Right kidney (tissue), 9 donors: ENCODE results near the gene SRXN1.
"Not testable (repeated sequence)": the region's sequence is repeated elsewhere in the genome, so short reads cannot be mapped to it uniquely, and the experiment has no call there.

Source experiments
- DNase-seq: peaks from one replicate; pipeline ENCODE4 v3.0.0-alpha.2; 2016
- long read RNA-seq, 8 donors: transcript quantifications; one replicate each; lab custom pipeline, GENCODE V29; 2026

The SRXN1 gene
- long read RNA-seq, donor 1, transcript SRXN1-201 (2 exons, 2,698 nt), result major isoform, 7 of 7 reads
- long read RNA-seq, donor 1, partial matches to known transcripts, result 0 of 7 reads
- long read RNA-seq, donor 1, other reads (novel, unspliced or antisense), result 0 of 7 reads
- long read RNA-seq, donor 2, transcript SRXN1-201 (2 exons, 2,698 nt), result major isoform, 9 of 9 reads
- long read RNA-seq, donor 2, partial matches to known transcripts, result 0 of 9 reads
- long read RNA-seq, donor 2, other reads (novel, unspliced or antisense), result 0 of 9 reads
- long read RNA-seq, donor 3, transcript SRXN1-201 (2 exons, 2,698 nt), result major isoform, 7 of 7 reads
- long read RNA-seq, donor 3, partial matches to known transcripts, result 0 of 7 reads
- long read RNA-seq, donor 3, other reads (novel, unspliced or antisense), result 0 of 7 reads
- long read RNA-seq, donor 4, partial matches to known transcripts, result 0 of 2 reads
- long read RNA-seq, donor 4, other reads (novel, unspliced or antisense), result 0 of 2 reads
- long read RNA-seq, donor 5, transcript SRXN1-201 (2 exons, 2,698 nt), result major isoform, 11 of 11 reads
- long read RNA-seq, donor 5, partial matches to known transcripts, result 0 of 11 reads
- long read RNA-seq, donor 5, other reads (novel, unspliced or antisense), result 0 of 11 reads
- long read RNA-seq, donor 6, transcript SRXN1-201 (2 exons, 2,698 nt), result major isoform, 11 of 11 reads
- long read RNA-seq, donor 6, partial matches to known transcripts, result 0 of 11 reads
- long read RNA-seq, donor 6, other reads (novel, unspliced or antisense), result 0 of 11 reads
- long read RNA-seq, donor 7, transcript SRXN1-201 (2 exons, 2,698 nt), result major isoform, 12 of 12 reads
- long read RNA-seq, donor 7, partial matches to known transcripts, result 0 of 12 reads
- long read RNA-seq, donor 7, other reads (novel, unspliced or antisense), result 0 of 12 reads
- long read RNA-seq, donor 8, transcript SRXN1-201 (2 exons, 2,698 nt), result major isoform, 8 of 8 reads
- long read RNA-seq, donor 8, partial matches to known transcripts, result 0 of 8 reads
- long read RNA-seq, donor 8, other reads (novel, unspliced or antisense), result 0 of 8 reads

DNA sequence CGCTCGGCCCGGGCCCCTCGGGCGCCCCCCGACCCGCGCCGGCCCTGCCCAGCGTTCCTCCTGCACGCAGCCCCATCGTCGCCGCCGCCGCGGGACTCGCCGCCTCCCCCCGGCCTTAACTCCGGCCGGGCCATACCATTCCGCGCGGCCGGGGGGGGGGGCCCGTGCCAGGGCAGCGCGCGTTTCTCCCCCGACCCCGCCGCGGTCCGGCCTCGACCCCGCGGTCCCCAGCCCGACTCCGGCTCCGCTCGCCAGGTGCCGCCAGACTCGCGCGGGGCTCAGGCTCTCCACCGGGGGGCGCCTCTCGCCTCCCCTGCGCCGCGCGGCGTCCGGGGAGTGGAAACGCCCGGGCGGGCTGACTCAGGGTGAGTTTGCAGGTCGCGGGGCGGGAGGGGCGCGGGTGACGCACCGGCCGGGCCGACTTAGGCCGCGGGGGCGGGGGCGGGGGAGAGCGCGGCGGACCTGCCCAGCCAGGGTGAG, at the start of gene SRXN1:
Gene SRXN1, minus strand, starts transcription at position 91 of the 480 bp plus-strand sequence. Its CDS starts 15 bp downstream, at position 76.
- peak; percentile 79 for DNase-seq

DNA sequence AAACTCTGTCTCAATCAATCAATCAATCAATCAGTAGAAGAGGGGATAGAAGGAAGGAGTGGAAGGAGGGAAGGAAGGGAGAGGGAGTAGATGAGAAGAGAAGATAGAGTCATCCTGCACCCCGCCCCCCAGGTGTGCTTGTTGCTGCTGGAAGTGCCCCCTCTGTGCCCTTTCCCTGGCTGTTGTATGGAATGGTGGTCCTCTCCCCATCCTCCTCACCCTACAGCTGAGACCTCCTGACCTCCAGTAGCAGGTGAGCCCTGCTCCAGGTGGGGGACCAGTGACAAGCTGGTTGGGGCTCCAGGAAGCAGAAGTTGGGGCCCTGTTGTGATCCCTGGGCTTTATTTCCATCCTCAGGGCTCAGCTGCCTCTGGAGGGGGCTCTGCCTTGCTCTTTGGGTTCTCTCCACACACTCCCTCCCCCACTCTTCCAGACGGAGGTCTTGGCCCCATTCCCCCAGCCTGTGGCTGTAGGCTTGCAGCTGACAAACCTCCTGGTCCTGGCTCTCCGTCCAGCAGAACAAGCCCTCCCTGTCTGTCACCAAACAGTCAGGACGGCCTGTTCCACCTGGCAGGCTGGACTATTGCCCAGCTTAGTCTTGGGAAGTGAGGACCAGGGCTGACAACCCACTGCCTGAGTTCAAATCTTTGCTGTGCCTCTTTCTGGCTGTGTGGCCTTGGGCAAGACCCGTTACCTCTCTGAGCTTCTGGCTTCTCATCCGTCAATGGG, 48.6 kb upstream of the SRXN1 start:
- no peak for DNase-seq

DNA sequence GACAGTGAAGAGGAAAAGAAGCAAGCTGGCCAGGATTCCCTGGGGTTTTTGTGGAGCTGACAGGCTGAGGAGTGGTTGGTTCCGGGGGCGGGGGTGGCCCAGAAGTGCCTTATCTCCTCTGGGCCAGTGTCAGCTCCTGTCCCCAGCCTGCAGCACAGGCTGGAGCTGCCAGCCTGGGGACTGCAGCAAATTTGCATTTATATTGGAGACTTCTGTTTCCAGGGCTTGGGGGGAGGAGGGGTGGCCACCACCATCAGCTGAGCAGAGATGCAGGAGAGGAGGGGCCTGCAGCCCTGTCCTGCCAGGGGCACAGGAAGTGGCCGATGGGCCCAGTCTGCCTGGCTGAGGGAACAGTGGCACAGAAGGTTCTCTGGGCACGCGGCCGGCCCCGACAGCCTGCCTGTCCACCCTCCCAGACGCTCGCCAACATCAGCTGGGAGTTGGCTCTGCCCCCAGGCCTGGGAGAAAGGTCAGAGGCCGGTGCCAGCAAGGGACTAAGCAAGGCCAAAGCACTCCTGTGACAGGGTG, 46.9 kb upstream of the SRXN1 start:
- peak; percentile 23 for DNase-seq

DNA sequence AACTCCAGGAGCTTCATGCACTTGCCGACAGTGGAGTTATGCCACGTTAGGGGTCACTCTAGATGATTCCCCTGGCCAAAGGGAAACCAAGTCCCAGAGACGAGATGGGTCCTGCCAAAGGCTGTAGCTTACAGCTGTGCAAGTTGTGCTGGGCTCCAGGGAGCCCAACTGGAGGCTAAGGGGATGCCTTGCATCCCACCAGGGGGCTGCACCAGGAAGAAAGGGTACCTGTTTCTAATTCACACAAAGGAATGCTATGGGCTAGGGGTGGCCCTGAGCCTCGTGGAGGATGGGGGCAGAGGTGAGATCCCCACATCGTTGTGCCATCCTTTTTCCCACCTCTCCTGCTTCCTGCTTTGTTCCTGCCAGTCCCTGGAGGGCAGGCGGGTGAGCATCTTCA, 46.3 kb upstream of the SRXN1 start:
- no peak for DNase-seq

DNA sequence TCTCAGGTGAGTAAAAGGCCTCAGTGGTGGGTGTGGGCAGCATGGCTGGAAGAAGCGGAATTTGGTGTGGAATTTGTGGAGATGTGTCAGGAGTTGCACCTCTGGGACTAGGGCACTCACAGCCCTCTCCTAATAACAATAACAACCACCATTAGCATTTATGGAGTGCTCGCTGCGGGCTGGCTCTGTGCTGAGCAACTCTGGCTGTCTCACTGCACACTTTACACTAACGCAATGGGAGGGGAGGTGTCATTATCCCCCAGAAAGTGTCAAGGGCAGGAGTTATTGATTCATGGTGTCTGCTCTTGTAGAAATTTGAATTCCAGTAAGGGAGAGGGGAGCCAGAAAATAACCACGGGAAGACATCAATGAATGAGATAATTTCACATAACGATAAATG, 45.3 kb upstream of the SRXN1 start:
- DNase-seq, result no peak

DNA sequence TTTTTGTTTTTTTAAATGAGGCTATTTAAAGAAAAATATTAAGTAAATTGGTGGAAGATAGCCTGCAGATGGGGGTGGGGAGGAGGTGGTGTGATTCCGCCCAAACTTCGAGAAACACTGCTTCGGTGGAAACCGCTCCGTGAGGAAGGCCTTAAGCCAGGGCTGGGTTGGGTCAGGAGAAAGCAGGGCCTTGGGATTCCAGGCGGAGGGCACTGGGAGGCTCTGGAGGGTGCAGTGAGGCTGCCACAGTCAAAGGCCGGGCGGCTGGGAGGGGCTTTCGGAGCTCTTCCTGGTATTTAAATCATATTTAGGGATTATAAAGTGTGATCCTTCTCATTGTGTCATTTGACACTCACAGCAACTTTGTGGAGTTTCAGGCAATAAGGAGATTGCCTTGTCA, 44.8 kb upstream of the SRXN1 start:
- no peak for DNase-seq

DNA sequence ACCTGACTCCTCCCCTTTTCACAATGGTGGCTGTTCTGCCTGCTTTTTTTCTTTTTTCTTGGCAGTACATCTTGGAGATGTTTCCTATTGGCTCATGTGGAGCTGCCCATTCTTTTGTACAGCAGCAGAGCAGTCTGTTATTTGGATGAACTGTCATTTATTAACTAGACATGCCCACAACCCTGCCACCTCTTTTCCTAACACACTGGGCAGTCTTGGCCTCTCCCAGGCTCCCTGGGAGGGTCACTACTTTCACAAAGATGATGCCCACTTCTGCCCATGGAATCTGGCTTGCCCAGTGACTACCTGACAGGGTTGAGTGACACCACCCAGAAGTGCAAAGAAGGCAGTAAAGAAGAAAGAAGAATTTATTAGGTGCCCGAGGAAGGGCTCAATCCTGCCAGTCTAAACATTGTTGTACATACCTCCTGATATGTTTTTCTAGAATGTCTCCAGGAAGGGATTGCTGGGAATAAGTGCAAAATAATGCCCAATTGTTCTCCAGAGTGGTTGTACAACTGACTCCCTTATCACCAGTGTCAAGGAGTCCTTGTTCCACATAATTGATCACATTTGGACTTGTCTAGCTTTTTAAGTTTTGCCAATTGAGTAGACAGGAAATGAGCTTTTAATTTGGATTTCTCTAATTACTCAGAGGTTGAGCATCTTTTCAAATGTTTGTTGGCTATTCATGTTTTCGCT, 42.3 kb upstream of the SRXN1 start:
- no peak for DNase-seq

DNA sequence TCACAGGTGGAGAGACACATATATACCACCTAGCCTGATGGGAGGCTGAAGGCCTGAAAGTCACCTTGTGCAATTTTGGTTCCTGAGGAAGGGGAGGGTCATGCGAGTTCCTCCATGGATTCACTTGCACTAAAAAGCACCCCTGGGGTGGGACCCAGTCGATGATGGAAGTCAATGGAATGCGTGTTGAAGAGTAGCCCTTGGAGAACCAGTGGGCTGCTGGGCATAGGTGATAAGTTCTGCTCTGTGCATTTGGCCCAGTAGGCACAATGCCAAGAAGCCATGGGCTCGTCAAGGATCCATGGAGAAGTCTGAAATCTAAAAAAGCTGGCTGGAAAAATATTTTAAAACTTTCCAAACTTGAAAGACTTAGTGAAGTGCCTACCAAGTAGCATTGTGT, 41.5 kb upstream of the SRXN1 start:
- no peak for DNase-seq

DNA sequence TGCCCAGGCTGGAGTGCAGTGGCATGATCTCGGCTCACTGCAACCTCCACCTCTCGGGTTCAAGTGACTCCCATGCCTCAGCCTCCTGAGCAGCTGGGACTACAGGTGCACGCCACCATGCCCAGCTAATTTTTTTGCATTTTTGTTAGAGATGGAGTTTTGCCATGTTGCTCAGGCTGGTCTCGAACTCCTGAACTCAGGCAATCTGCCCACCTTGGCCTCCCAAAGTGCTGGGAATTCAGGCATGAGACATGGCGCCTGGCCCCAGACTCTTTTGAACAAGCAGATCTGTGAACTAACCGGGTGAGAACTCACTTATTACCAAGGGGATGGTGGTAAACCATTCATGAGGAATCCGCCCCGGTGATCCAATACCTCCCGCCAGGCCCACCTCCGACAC, 40.8 kb upstream of the SRXN1 start:
- not testable (repeated sequence) for DNase-seq

DNA sequence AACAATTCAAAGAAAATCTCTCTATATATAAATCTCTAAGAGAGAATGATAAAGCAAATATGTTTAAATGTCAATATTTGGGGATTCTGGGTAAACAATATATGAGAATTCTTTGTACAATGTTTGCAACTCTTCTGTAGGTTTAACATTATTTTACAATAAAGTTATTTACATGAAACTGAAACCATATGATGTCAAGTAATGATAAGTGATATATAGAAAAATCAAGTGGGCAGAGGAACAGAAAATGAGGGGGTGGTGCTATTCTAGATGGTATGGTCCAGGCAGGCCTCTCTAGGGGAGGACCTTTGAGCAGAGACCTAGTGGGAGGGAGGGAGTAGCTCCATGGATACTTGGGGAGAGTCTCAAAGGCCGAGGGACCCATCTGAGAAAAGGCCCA, 39.0 kb upstream of the SRXN1 start:
- no peak for DNase-seq

DNA sequence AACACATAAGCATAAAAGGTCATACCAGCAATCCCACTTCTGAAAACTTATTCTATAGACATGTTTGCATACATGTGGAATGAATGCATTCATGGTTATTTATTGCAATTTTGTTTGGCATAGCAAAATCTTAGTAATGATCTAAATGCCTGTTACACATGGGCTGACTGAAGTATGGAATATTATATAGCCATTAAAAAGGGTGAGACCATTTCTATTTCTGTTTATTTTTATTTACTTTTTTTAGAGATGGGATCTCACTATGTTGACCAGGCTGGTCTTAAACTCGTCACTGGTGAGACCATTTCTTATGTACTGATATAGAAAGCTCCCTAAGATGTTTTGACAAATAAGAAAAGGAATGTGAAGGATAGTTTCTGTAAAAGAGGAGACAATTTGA, 36.9 kb upstream of the SRXN1 start:
- DNase-seq, result no peak

DNA sequence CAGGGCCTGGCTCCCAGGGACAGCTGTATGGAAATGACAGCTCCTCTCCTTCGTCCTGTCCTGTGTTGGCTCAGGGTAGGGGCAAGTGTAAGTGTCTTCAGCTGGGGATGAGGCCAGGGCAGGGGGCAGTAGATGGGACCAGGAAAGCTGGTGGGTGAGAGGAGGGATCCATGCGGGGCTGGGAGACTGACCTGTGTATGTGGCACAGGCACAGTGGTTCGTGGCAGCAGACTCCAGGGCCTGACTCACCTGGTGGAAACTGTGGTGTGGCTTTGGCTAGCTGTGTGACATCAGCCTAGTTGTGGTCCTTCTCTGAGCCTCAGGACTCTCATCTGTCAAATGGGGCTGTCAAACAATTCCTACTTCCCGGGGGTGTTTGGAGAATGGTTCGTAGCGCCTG, 36.3 kb upstream of the SRXN1 start:
- no peak for DNase-seq

DNA sequence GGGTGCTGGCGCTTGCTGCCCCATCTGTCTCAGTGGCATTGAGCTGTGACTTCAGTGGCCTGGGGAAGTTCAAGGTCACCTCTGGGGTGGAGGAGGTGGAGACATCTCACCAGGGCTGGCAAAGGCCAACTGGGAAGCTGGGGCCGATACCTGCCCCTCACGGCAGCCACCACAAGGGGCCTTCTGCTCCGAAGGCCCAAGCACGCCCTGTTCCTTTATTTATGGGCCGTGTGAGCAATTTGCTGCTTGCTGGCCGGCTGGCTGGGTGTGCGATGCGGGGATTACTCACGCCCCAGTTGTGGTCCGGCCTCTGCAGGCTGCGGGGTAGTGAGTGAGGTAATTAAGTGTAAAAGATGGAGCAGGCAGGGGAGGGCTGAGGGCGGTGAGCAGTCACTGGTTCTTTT, 35.8 kb upstream of the SRXN1 start:
- DNase-seq, result no peak

DNA sequence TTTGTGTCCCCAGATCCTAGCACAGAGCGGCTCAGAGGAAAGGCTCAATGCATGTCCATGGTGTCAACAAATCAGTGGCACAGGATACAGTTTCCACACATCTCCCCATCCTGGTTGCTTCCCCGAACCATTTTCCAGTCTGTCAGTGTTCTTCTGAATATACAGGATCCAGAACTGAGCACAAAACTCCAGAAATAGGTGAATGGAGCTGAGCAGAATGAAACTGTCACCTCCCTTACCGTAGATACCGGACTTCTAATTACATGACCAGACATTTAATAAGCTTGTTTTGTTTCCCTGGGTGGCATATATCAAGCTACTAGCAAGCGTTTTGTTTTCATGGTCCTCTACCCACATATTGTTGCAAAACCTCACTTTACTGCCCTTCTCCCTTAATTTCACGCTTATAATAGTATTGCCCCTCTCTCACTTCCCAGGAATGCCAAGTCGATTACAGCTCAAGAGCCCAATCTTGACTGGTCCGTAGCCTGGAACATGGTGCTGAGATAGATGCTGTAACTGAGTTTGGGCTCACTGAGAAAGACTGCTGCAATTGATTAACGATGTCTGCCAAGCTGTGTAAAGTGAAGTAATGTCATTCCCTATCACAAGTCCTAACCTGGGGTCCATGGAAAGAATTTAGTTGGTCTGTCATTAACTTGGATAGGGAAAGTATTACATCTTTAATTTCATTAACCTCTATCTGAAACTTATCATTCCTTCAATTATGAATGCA, 34.6 kb upstream of the SRXN1 start:
- DNase-seq, result no peak

DNA sequence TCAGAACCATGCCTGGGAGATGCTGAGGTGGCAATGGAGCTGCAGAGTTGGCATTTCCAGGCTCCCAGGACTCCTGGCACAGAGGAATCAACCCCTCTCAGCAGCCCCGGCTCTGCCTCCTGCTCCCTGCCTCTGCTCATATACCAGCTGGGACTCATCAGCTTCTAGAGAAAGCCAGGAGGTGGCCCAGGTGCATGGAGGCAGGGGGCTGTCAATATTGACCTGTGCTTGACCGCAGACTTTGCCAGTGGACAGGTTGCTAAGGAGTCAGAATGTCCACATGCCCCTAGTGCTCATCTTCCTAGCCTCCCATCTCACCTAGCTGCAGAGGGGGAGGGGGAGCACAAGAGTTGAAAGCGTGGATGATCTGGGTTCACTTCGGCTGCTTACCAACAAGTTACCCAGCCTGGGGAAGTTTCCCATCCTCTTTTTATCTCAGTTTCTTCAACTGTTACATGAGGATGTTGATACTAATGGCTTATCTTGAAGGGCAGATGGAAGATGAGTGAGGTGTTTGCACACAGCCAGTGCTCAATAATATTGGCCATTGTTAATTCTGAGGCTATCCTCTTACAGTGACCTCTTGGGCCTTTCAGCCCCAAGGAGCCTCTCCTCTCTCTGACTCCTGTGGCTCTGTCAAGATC, 31.8 kb upstream of the SRXN1 start:
- no peak for DNase-seq

DNA sequence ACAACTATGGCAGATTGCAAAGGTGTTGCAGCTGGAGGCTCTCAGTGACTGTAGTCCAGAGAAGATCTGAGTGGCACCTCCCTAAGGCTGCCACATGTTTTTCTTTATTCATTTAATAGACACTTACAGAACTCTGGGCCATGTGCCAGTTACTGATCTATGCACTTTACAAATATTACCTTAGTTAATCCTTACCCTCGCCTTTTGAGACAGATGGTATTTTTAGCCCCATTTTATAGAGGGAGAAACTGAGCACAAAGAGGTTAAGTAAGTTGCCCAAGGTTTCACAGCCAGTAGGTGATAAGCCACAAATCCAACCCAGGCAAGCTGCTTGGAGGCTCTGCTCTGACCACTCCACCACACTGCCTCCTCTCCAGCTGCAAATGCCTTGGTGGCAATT, 29.1 kb upstream of the SRXN1 start:
- no peak for DNase-seq

DNA sequence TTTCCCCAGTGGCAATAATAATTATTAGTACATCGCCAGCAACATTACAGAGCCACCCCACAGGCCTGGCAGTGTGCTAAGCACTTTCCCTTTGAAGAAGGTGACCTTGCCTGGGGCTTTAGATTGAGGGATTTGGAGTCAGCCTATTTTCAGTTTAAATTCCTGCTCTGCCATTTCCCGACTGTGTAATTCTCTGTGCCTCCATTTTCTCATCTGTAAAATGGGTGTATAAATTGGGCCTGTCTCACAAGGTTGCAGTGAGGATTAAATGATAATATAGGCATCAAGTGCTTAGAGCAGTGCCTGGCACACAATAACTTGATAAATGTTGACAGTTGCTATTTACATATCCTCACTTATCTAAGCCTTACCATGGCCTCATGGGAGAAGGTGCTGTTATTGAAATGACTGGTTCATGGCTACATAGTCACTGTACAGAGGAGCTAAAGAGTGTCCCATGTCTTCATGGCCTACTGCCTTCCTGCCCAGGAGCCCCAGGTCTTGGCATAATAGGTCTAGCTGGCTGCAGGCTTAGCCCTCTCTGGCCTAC, 27.7 kb upstream of the SRXN1 start:
- no peak for DNase-seq

DNA sequence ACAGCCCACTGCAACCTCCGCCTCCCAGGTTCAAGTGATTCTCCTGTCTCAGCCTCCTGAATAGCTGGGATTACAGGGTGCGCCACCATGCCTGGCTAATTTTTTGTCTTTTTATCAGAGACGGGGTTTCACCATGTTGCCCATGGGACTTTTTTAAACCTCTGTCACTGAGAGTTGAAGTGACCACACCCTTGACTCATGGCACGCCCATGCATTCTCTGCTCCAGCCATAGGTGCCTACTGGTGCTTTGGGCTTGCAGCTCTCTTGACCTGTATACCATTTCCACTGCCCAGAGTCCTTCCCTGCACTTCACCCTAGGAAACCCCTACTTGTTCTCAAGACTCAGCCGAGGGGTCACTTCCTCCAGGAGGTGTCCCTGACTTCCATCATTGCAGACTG, 25.0 kb upstream of the SRXN1 start:
- DNase-seq, result no peak

DNA sequence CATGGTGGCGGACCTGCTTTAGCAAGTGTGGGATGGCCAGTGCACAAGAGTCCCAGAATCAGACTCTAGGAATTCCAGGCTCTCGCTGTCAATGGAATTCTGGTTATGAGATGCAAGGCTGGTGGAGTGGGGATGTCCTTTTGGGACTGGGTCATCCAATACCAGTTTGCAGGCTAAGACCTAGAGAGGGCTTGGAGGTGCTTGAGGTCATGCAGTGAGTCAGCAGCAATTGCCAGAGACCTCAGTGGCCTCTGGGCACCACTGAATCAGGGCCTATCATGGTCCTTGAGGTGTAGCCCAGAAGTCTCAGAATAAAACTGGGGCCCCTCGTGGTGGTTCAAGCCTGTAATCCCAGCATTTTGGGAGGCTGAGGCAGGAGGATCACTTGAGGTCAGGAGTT, 24.0 kb upstream of the SRXN1 start:
- no peak for DNase-seq
